Neural progenitor cell (in vitro differentiated cells): ENCODE data around the gene LGR6. TPM values are rescaled to one million over a fixed set of nuclear protein-coding genes. Genes with fewer than 3 reads are reported as not detected.
A peak's percentile ranks its signal among the peaks of the same experiment; 100 is the strongest.

Source experiments
- DNase-seq: peaks from one replicate; pipeline ENCODE4 v3.0.0-alpha.2; 2016; ENCODE audit warnings: low spot score
- H2AFZ ChIP-seq: fragments of 200-600 bp; sonication (generic); replicated peaks from 2 replicates; pipeline ENCODE4 v1.6.1; 2016; ENCODE audit warnings: antibody characterized with exemption
- H3F3A ChIP-seq: fragments of 200-600 bp; sonication (generic); 2 replicates; pipeline ENCODE4 v1.6.1; 2016; ENCODE audit warnings: antibody characterized with exemption, low read depth
- H3K27ac ChIP-seq: fragments of 200-600 bp; sonication (generic); 2 replicates; pipeline ENCODE4 v1.5.1; 2016; ENCODE audit warnings: mild to moderate bottlenecking
- H3K27me3 ChIP-seq: fragments of 200-600 bp; sonication (generic); 2 replicates; pipeline ENCODE4 v1.6.1; 2016; ENCODE audit warnings: mild to moderate bottlenecking, moderate library complexity
- H3K36me3 ChIP-seq: fragments of 200-600 bp; sonication (generic); 2 replicates; pipeline ENCODE4 v1.5.1; 2016
- H3K4me1 ChIP-seq: fragments of 200-600 bp; sonication (generic); 2 replicates; pipeline ENCODE4 v1.6.1; 2016; ENCODE audit warnings: mixed run types
- H3K4me2 ChIP-seq: fragments of 200-600 bp; sonication (generic); 2 replicates; pipeline ENCODE4 v1.6.1; 2016
- H3K4me3 ChIP-seq: fragments of 200-600 bp; sonication (generic); 2 replicates; pipeline ENCODE4 v1.5.1; 2016
- H3K79me2 ChIP-seq: fragments of 200-600 bp; sonication (generic); 2 replicates; pipeline ENCODE4 v1.6.1; 2016; ENCODE audit warnings: low read depth
- H3K9ac ChIP-seq: fragments of 200-600 bp; sonication (generic); 2 replicates; pipeline ENCODE4 v1.6.1; 2016
- H3K9me3 ChIP-seq: fragments of 200-600 bp; sonication (generic); 2 replicates; pipeline ENCODE4 v1.5.1; 2016; ENCODE audit warnings: low read depth
- H4K20me1 ChIP-seq: fragments of 200-600 bp; sonication (generic); 2 replicates; pipeline ENCODE4 v1.6.1; 2016; ENCODE audit warnings: low read depth
- H3K27ac Mint-ChIP-seq: 3 replicates; pipeline ENCODE4 v1.8.0; 2021; ENCODE audit warnings: mixed read lengths
- H3K27me3 Mint-ChIP-seq: 2 replicates; pipeline ENCODE4 v1.8.0; 2022; ENCODE audit warnings: low read depth, mild to moderate bottlenecking, inconsistent platforms, moderate library complexity, mixed read lengths; ENCODE audit not compliant: insufficient read depth
- H3K36me3 Mint-ChIP-seq: 3 replicates; pipeline ENCODE4 v1.8.0; 2021; ENCODE audit warnings: mixed read lengths
- H3K4me1 Mint-ChIP-seq: 3 replicates; pipeline ENCODE4 v1.8.0; 2021; ENCODE audit warnings: mixed read lengths
- H3K4me3 Mint-ChIP-seq: 3 replicates; pipeline ENCODE4 v1.8.0; 2021; ENCODE audit warnings: mild to moderate bottlenecking, moderate library complexity, mixed read lengths
- H3K9me3 Mint-ChIP-seq: 3 replicates; pipeline ENCODE4 v1.8.0; 2020; ENCODE audit warnings: mixed read lengths
- EZH2 ChIP-seq: fragments of 200-600 bp; sonication (generic); IDR thresholded peaks from 2 replicates; pipeline ENCODE4 v1.6.1; 2017; ENCODE audit warnings: antibody characterized with exemption, mild to moderate bottlenecking, moderate library complexity
- EZH2phosphoT487 ChIP-seq: fragments of 200-600 bp; sonication (generic); IDR thresholded peaks from 2 replicates; pipeline ENCODE4 v1.6.1; 2017; ENCODE audit warnings: antibody characterized with exemption
- total RNA-seq: library from RNA; depleted of rRNA; stranded (reverse); fragments of >200 nt; gene quantifications from 2 replicates; pipeline ENCODE4 v1.2.3, GENCODE V29; 2015; ENCODE audit warnings: low replicate concordance
- TF ChIP-seq, protein P1 (sequence below): fragments of 200-600 bp; sonication (generic); IDR thresholded peaks from 2 replicates; pipeline ENCODE4 v1.5.1; 2017; ENCODE audit warnings: antibody characterized with exemption, mild to moderate bottlenecking

Gene LGR6
- total RNA-seq, 1 donor from 2014 or later, result not detected

DNA sequence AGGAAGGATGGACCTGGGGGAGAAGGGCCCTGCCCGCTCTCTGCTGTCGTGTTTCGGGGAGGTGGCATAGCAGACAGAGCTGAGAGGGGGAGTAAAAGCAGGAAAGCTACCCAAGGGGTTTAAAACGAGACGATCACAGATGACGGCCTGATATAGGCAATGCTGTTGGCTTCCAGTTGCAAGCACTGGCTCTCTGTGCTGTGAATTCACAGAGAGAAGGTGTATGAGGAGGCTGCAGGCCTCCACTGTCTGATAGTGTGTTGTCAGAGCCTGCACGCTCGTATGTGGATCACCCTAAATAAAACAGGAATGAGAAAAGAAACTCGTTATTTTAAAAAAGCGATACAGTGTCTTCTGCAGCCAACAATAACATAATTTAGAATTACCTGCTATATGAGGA is 57.4 kb downstream of the LGR6 start:
- Mint-ChIP-seq H3K27ac (no peak overlapping the region), H3K9me3 (no peaks in the 10 kb centered on the region), H3K27me3 (peaks cover 7% of the 10 kb centered on the region), H3K4me3 (no peak overlapping the region), H3K36me3 (no peaks in the 10 kb centered on the region), H3K4me1 (peaks cover 4% of the 10 kb centered on the region)
- H3K4me2 ChIP-seq, result no peak overlapping the region
- DNase-seq, result no peak
- TF ChIP-seq, protein P1, sequence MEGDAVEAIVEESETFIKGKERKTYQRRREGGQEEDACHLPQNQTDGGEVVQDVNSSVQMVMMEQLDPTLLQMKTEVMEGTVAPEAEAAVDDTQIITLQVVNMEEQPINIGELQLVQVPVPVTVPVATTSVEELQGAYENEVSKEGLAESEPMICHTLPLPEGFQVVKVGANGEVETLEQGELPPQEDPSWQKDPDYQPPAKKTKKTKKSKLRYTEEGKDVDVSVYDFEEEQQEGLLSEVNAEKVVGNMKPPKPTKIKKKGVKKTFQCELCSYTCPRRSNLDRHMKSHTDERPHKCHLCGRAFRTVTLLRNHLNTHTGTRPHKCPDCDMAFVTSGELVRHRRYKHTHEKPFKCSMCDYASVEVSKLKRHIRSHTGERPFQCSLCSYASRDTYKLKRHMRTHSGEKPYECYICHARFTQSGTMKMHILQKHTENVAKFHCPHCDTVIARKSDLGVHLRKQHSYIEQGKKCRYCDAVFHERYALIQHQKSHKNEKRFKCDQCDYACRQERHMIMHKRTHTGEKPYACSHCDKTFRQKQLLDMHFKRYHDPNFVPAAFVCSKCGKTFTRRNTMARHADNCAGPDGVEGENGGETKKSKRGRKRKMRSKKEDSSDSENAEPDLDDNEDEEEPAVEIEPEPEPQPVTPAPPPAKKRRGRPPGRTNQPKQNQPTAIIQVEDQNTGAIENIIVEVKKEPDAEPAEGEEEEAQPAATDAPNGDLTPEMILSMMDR, result no peak
- TF ChIP-seq EZH2, result no peak
- TF ChIP-seq EZH2phosphoT487, result no peak
- no peaks in the 10 kb centered on the region for H3K79me2 ChIP-seq
- peaks cover 9% of the 10 kb centered on the region for H3K4me1 ChIP-seq
- H3K36me3 ChIP-seq, result no peaks in the 10 kb centered on the region
- no peak overlapping the region for H3K9ac ChIP-seq
- H3K27me3 ChIP-seq, result no peaks in the 10 kb centered on the region
- no peak overlapping the region for H3K27ac ChIP-seq
- H3K4me3 ChIP-seq, result no peak overlapping the region
- H3F3A ChIP-seq, result no peaks in the 10 kb centered on the region
- H3K9me3 ChIP-seq, result no peaks in the 10 kb centered on the region
- H2AFZ ChIP-seq, result no peak overlapping the region
- H4K20me1 ChIP-seq, result no peaks in the 10 kb centered on the region

DNA sequence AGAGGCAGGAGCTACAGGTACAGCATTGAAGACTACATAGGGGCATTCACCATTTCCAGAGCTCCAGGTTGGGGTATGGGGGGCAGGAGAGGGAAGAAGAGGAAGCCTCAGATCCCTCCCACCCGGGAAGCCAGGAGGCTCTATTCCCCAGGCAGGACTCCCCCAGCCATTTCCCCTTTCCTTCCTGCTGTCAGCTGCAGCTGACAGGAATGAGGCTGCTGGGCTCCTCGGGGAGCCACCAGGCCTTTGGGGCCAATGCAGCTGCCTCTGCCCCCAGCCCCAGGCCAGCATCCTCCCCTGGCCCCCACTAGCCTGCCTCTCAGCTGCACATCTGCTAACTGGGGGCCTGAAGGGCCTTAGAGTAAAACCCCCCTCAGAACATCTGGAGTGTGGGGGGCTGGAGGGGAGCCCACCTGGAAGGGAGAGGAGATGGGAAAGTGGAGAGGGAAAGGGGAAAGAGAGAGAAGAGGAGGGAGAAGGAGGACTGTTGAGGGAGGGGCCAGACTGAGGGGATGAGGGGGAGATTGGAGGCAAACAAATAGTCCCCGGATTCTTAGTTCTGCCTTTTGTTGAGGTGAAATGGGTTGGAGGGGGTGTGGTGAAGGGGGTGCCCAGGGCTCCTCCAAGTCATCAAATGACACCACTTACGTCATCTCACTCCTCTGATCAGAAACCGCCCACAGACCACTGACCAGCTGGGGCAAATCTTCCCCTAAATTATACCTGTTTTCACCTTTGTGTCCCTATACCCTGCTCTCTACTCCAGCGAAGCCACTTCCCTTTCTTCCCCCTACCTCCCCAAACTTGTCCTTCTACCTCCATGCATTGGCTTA is 58.0 kb downstream of the LGR6 start:
- Histone ChIP-seq H2AFZ (peak overlapping the region; percentile 46), H3K9me3 (no peaks in the 10 kb centered on the region), H3K9ac (no peak overlapping the region), H3F3A (no peaks in the 10 kb centered on the region), H3K4me2 (no peak overlapping the region), H3K27ac (no peak overlapping the region), H4K20me1 (no peaks in the 10 kb centered on the region), H3K4me3 (no peak overlapping the region), H3K36me3 (no peaks in the 10 kb centered on the region), H3K79me2 (no peaks in the 10 kb centered on the region), H3K4me1 (peaks cover 9% of the 10 kb centered on the region), H3K27me3 (no peaks in the 10 kb centered on the region)
- Mint-ChIP-seq H3K27me3 (peaks cover 7% of the 10 kb centered on the region), H3K9me3 (no peaks in the 10 kb centered on the region), H3K4me1 (peaks cover 4% of the 10 kb centered on the region), H3K27ac (no peak overlapping the region), H3K36me3 (no peaks in the 10 kb centered on the region), H3K4me3 (no peak overlapping the region)
- no peak for DNase-seq
- TF ChIP-seq, protein P1, result no peak
- TF ChIP-seq EZH2 (no peak), EZH2phosphoT487 (no peak)

DNA sequence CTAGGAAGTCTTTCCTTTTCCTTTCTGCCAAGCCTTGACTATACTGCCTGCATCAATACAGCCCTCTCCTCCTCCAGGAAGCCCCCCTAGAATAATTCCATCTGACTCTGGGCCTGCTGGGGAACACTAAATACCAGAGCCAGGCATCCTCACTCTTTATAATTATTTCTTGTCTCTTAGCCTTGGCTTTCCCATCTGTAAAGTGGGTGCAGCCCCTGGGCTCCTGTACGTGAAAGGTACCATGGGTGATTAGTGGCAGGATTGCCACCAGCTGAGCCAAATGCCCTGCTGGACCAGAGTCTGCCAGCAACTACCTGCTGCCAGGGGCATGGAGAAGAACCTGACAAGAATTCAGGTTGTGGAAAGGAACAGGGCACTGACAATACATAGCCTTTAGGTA is 58.7 kb downstream of the LGR6 start:
- DNase-seq, result no peak
- no peak overlapping the region for H3K9ac ChIP-seq
- H3K27ac Mint-ChIP-seq, result no peak overlapping the region
- TF ChIP-seq, protein P1, result no peak
- no peak for TF ChIP-seq EZH2phosphoT487
- TF ChIP-seq EZH2, result no peak
- no peaks in the 10 kb centered on the region for H4K20me1 ChIP-seq
- H3K36me3 Mint-ChIP-seq, result no peaks in the 10 kb centered on the region
- peaks cover 9% of the 10 kb centered on the region for H3K4me1 ChIP-seq
- no peaks in the 10 kb centered on the region for H3K9me3 Mint-ChIP-seq
- no peak overlapping the region for H3K4me3 Mint-ChIP-seq
- H3K9me3 ChIP-seq, result no peaks in the 10 kb centered on the region
- H2AFZ ChIP-seq, result no peak overlapping the region
- H3K27me3 ChIP-seq, result no peaks in the 10 kb centered on the region
- H3K4me2 ChIP-seq, result no peak overlapping the region
- H3K4me3 ChIP-seq, result no peak overlapping the region
- H3K36me3 ChIP-seq, result no peaks in the 10 kb centered on the region
- H3K27ac ChIP-seq, result no peak overlapping the region
- H3K4me1 Mint-ChIP-seq, result peaks cover 4% of the 10 kb centered on the region
- H3K79me2 ChIP-seq, result no peaks in the 10 kb centered on the region
- H3K27me3 Mint-ChIP-seq, result peaks cover 7% of the 10 kb centered on the region
- H3F3A ChIP-seq, result no peaks in the 10 kb centered on the region
